PC-3 (cell line): Measurements from ENCODE around the gene POLDIP3. TPM values are rescaled to one million over a fixed set of nuclear protein-coding genes. Genes with fewer than 3 reads are reported as not detected.

Source experiments
- ATAC-seq: fragments of 200-7000 bp; cut with Tn5 transposase; 2 replicates; pipeline ENCODE4 v1.9.1; 2020; ENCODE audit warnings: mild to moderate bottlenecking, moderate library complexity
- BruUV-seq: library from RNA; stranded (reverse); fragments of 400-500 nt; replicated peaks from 2 replicates; lab custom pipeline; 2021; lab: Mats Ljungman, UMichigan
- CTCF ChIA-PET: fragments of 300-600 bp; sonication (Branson Sonifier 250); formaldehyde crosslinking; loops from one replicate; lab custom pipeline; 2022; ENCODE audit warnings: antibody characterized with exemption; lab: Charles Lee
- POLR2A ChIA-PET: fragments of 300-600 bp; sonication (Branson Sonifier 250); formaldehyde crosslinking; loops from one replicate; lab custom pipeline; 2022; ENCODE audit warnings: antibody characterized with exemption; ENCODE audit not compliant: unreplicated experiment; lab: Charles Lee
- DNase-seq: peaks from one replicate; pipeline ENCODE4 v3.0.0-alpha.2; 2015
- H2AFZ ChIP-seq: fragments of 300-600 bp; sonication (generic); 2 replicates; pipeline ENCODE4 v1.6.0; 2016; ENCODE audit warnings: antibody characterized with exemption, low read length
- H3F3A ChIP-seq: fragments of 300-600 bp; sonication (generic); one replicate; pipeline ENCODE4 v1.6.0; 2017; ENCODE audit warnings: antibody characterized with exemption, low read length, control low read depth, mild to moderate bottlenecking; ENCODE audit not compliant: unreplicated experiment
- H3K27ac ChIP-seq: fragments of 300-600 bp; sonication (generic); 2 replicates; pipeline ENCODE4 v1.5.1; 2016; ENCODE audit warnings: mild to moderate bottlenecking, low read length
- H3K27me3 ChIP-seq: fragments of 300-600 bp; sonication (generic); 2 replicates; pipeline ENCODE4 v1.6.1; 2016; ENCODE audit warnings: low read length, mixed read lengths
- H3K36me3 ChIP-seq: fragments of 300-600 bp; sonication (generic); 2 replicates; pipeline ENCODE4 v1.6.1; 2016; ENCODE audit warnings: low read depth, mixed run types, low read length, mixed read lengths
- H3K4me1 ChIP-seq: fragments of 300-600 bp; sonication (generic); 2 replicates; pipeline ENCODE4 v1.5.1; 2016; ENCODE audit warnings: low read length; ENCODE audit not compliant: insufficient read depth
- H3K4me2 ChIP-seq: fragments of 300-600 bp; sonication (generic); 2 replicates; pipeline ENCODE4 v1.6.0; 2016; ENCODE audit warnings: low read length
- H3K4me3 ChIP-seq: fragments of 300-600 bp; sonication (generic); 2 replicates; pipeline ENCODE4 v1.5.1; 2016; ENCODE audit warnings: mild to moderate bottlenecking, low read length, mixed read lengths
- H3K79me2 ChIP-seq: fragments of 300-600 bp; sonication (generic); 2 replicates; pipeline ENCODE4 v1.6.1; 2017; ENCODE audit warnings: low read length, mixed read lengths
- H3K9ac ChIP-seq: fragments of 300-600 bp; sonication (generic); 2 replicates; pipeline ENCODE4 v1.6.0; 2016; ENCODE audit warnings: mild to moderate bottlenecking, low read length
- H3K9me2 ChIP-seq: fragments of 300-600 bp; sonication (generic); replicated peaks from 2 replicates; pipeline ENCODE4 v1.6.1; 2016; ENCODE audit warnings: mixed run types, low read length, mixed read lengths
- H3K9me3 ChIP-seq: fragments of 300-600 bp; sonication (generic); 2 replicates; pipeline ENCODE4 v1.6.1; 2016; ENCODE audit warnings: low read length, mixed read lengths
- H4K20me1 ChIP-seq: fragments of 300-600 bp; sonication (generic); 2 replicates; pipeline ENCODE4 v1.6.1; 2016; ENCODE audit warnings: low read length, mixed read lengths
- EZH2 ChIP-seq: fragments of 300-600 bp; sonication (generic); IDR thresholded peaks from one replicate; pipeline ENCODE4 v1.6.1; 2017; ENCODE audit warnings: antibody characterized with exemption, mild to moderate bottlenecking, low read length; ENCODE audit not compliant: unreplicated experiment
- EZH2phosphoT487 ChIP-seq: fragments of 300-600 bp; sonication (generic); IDR thresholded peaks from 2 replicates; pipeline ENCODE4 v1.6.1; 2018; ENCODE audit warnings: mild to moderate bottlenecking, antibody characterized with exemption, low read length, borderline replicate concordance
- intact Hi-C: fragments of 100-400 bp; cut with micrococcal nuclease; formaldehyde crosslinking; loops from 2 replicates; pipeline ENCODE4 v1.9.0; 2023
- total RNA-seq: library from RNA; depleted of rRNA; stranded (reverse); fragments of >200 nt; gene quantifications from 2 replicates; pipeline ENCODE4 v1.2.3, GENCODE V29; 2014
- TF ChIP-seq, protein P1 (sequence below): fragments of 300-600 bp; sonication (generic); conservative IDR thresholded peaks from 2 replicates; pipeline ENCODE4 v1.5.1; 2017; ENCODE audit warnings: antibody characterized with exemption, low read depth, mild to moderate bottlenecking, low read length

Gene POLDIP3
- total RNA-seq, 1 experiment from 2014 or later, result 32.4 TPM

GRCh38 chr22:42626951-42627625 lies 12.4 kb upstream of the POLDIP3 start:
- Histone ChIP-seq H3K9me2 (no peaks in the 10 kb centered on the region), H3K4me3 (no peak overlapping the region), H3K9ac (no peak overlapping the region), H3K36me3 (no peaks in the 10 kb centered on the region), H3K79me2 (no peaks in the 10 kb centered on the region), H3K4me2 (no peak overlapping the region), H3K4me1 (no peaks in the 10 kb centered on the region), H2AFZ (no peak overlapping the region), H3K27ac (no peak overlapping the region), H3F3A (no peaks in the 10 kb centered on the region), H4K20me1 (no peaks in the 10 kb centered on the region), H3K27me3 (no peaks in the 10 kb centered on the region), H3K9me3 (no peaks in the 10 kb centered on the region)
- DNase-seq, result no peak
- ATAC-seq, result no peak
- intact Hi-C loops, result no loop called here
- TF ChIP-seq EZH2, result no peak
- TF ChIP-seq, protein P1, sequence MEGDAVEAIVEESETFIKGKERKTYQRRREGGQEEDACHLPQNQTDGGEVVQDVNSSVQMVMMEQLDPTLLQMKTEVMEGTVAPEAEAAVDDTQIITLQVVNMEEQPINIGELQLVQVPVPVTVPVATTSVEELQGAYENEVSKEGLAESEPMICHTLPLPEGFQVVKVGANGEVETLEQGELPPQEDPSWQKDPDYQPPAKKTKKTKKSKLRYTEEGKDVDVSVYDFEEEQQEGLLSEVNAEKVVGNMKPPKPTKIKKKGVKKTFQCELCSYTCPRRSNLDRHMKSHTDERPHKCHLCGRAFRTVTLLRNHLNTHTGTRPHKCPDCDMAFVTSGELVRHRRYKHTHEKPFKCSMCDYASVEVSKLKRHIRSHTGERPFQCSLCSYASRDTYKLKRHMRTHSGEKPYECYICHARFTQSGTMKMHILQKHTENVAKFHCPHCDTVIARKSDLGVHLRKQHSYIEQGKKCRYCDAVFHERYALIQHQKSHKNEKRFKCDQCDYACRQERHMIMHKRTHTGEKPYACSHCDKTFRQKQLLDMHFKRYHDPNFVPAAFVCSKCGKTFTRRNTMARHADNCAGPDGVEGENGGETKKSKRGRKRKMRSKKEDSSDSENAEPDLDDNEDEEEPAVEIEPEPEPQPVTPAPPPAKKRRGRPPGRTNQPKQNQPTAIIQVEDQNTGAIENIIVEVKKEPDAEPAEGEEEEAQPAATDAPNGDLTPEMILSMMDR, result no peak
- TF ChIP-seq EZH2phosphoT487, result no peak
- BruUV-seq, result no TSS peak
- POLR2A ChIA-PET, result interaction anchor here (0.6 kb wide), 1 partner anchor 12 kb away, joined by 3 read pairs; the partner anchor contains the start of gene POLDIP3
- CTCF ChIA-PET, result no interaction called here

GRCh38 chr22:42626431-42626830 lies 11.7 kb upstream of the POLDIP3 start:
- Histone ChIP-seq H3K79me2 (no peaks in the 10 kb centered on the region), H3K9me3 (no peaks in the 10 kb centered on the region), H3K4me2 (no peak overlapping the region), H3K27me3 (no peaks in the 10 kb centered on the region), H3K4me1 (peaks cover 1% of the 10 kb centered on the region), H3K9ac (no peak overlapping the region), H2AFZ (no peak overlapping the region), H3K27ac (no peak overlapping the region), H3K9me2 (no peaks in the 10 kb centered on the region), H4K20me1 (no peaks in the 10 kb centered on the region), H3K4me3 (no peak overlapping the region), H3K36me3 (no peaks in the 10 kb centered on the region), H3F3A (no peaks in the 10 kb centered on the region)
- intact Hi-C loops, result no loop called here
- TF ChIP-seq EZH2phosphoT487 (no peak), EZH2 (no peak)
- TF ChIP-seq, protein P1, result no peak
- no peak for DNase-seq
- POLR2A ChIA-PET, result no interaction called here
- CTCF ChIA-PET, result no interaction called here
- no peak for ATAC-seq
- no TSS peak for BruUV-seq

DNA sequence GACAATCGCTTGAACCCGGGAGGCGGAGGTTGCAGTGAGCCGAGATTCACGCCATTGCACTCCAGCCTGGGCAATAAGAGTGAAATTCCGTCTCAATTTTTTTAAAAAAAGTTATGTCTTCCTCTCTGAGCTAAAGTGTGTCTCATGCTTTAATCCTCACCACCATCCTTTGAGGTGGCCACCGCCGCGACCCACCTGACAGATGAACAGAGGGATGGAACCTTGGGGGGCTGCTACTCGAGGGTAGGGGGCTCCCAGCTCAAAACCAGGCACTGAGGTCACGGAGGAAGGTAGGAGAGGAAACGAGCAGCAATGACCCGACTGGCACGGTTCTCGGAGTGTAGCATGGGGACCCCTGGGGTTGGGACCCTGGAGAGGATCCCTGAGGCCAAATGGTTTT lies 10.7 kb upstream of the POLDIP3 start:
- Histone ChIP-seq H3F3A (no peaks in the 10 kb centered on the region), H3K4me1 (peaks cover 10% of the 10 kb centered on the region), H3K9ac (no peak overlapping the region), H4K20me1 (no peaks in the 10 kb centered on the region), H3K27ac (no peak overlapping the region), H2AFZ (no peak overlapping the region), H3K9me2 (no peaks in the 10 kb centered on the region), H3K36me3 (no peaks in the 10 kb centered on the region), H3K4me3 (no peak overlapping the region), H3K27me3 (no peaks in the 10 kb centered on the region), H3K79me2 (no peaks in the 10 kb centered on the region), H3K4me2 (no peak overlapping the region), H3K9me3 (no peaks in the 10 kb centered on the region)
- DNase-seq (no peak), ATAC-seq (no peak)
- BruUV-seq, result no TSS peak
- intact Hi-C loops, result no loop called here
- CTCF ChIA-PET, result no interaction called here
- POLR2A ChIA-PET, result no interaction called here
- TF ChIP-seq EZH2 (no peak), EZH2phosphoT487 (no peak)
- TF ChIP-seq, protein P1, result no peak
